ENCODE measurements around the gene PAPSS1.

GRCh38 chr4:107648178-107648991 is 71.6 kb downstream of the PAPSS1 start:
- TF ChIP-seq CTCF (IDR thresholded peaks at IDR 0.05), result no peak
- TF ChIP-seq ZFX (IDR thresholded peaks at IDR 0.05; ENCODE audit: borderline replicate concordance), result no peak
